NT2/D1 (cell line): ENCODE results near the gene PLEKHA7.

Experiments
- SUZ12 ChIP-seq: IDR thresholded peaks from 2 replicates; pipeline ENCODE4 v1.6.1; 2011; ENCODE audit not compliant: insufficient read length, insufficient read depth; ENCODE audit errors: extremely low read depth
- YY1 ChIP-seq: IDR thresholded peaks from 2 replicates; pipeline ENCODE4 v1.6.1; 2011; ENCODE audit not compliant: insufficient read length, insufficient read depth
- ZNF274 ChIP-seq: IDR thresholded peaks from 2 replicates; pipeline ENCODE4 v1.6.1; 2011; ENCODE audit warnings: mild to moderate bottlenecking, low read depth, low read length

- TF ChIP-seq YY1 (no peak), ZNF274 (no peak), SUZ12 (no peak)
Observed at GRCh38 chr11:16982256-16982671, 31.9 kb downstream of the PLEKHA7 start.
